Upper lobe of right lung (tissue), 1 donor: Measurements from ENCODE around the gene PTPRN2. TPM values are rescaled to one million over a fixed set of nuclear protein-coding genes. Genes with fewer than 3 reads are reported as not detected.

Experiments used
- ATAC-seq: fragments of 200-7000 bp; cut with Tn5 transposase; one replicate; pipeline ENCODE4 v1.9.1; 2020; ENCODE audit warnings: mild to moderate bottlenecking, moderate library complexity
- DNase-seq: peaks from one replicate; pipeline ENCODE4 v3.0.0-alpha.2; 2020
- H3K27ac ChIP-seq: fragments of 200-600 bp; one replicate; pipeline ENCODE4 v1.8.0; 2022
- H3K27me3 ChIP-seq: fragments of 200-600 bp; one replicate; pipeline ENCODE4 v1.8.0; 2022; ENCODE audit warnings: mild to moderate bottlenecking
- H3K36me3 ChIP-seq: fragments of 200-600 bp; one replicate; pipeline ENCODE4 v1.8.0; 2022
- H3K4me1 ChIP-seq: fragments of 200-600 bp; one replicate; pipeline ENCODE4 v1.8.0; 2022
- H3K4me3 ChIP-seq: fragments of 200-600 bp; one replicate; pipeline ENCODE4 v1.8.0; 2022; ENCODE audit warnings: mild to moderate bottlenecking
- H3K9me3 ChIP-seq: fragments of 200-600 bp; one replicate; pipeline ENCODE4 v1.8.0; 2022
- CTCF ChIP-seq: fragments of 200-600 bp; IDR thresholded peaks from one replicate; pipeline ENCODE4 v1.8.0; 2022; ENCODE audit warnings: antibody characterized with exemption
- intact Hi-C: fragments of 100-400 bp; cut with DNase I; formaldehyde crosslinking; loops from one replicate; pipeline ENCODE4 v1.11.0; 2022
- total RNA-seq: library from RNA; stranded (reverse); fragmentation: NEBNext Ultra II Directional; extraction: Animal tissue kit (Norgen Biotek cat#: 25700); gene quantifications from one replicate; pipeline ENCODE4 v1.2.1, GENCODE V29; 2021
- donor health status: DM: no; HTN: yes; CAD: no; lungs with severe emphysema.

The PTPRN2 gene
- total RNA-seq, 1 donor from 2014 or later = 4.9 TPM

- Histone ChIP-seq H3K27me3 (peaks cover 7% of the 10 kb centered on the region), H3K4me3 (no peak overlapping the region), H3K36me3 (no peaks in the 10 kb centered on the region), H3K9me3 (no peaks in the 10 kb centered on the region), H3K4me1 (no peaks in the 10 kb centered on the region), H3K27ac (no peak overlapping the region)
- intact Hi-C loops = no loop called here
- no peak for TF ChIP-seq CTCF
- DNase-seq = no peak
- ATAC-seq = no peak
These were observed 820.0 kb downstream of the PTPRN2 start for GRCh38 chr7:157767506-157768197.

- Histone ChIP-seq H3K27ac (no peak overlapping the region), H3K27me3 (peaks cover 7% of the 10 kb centered on the region), H3K9me3 (no peaks in the 10 kb centered on the region), H3K36me3 (no peaks in the 10 kb centered on the region), H3K4me1 (no peaks in the 10 kb centered on the region), H3K4me3 (no peak overlapping the region)
- intact Hi-C loops = no loop called here
- TF ChIP-seq CTCF = no peak
- DNase-seq = no peak
- ATAC-seq = no peak
These were observed 821.5 kb downstream of the PTPRN2 start for GRCh38 chr7:157766098-157766497.

- Histone ChIP-seq H3K4me1 (no peaks in the 10 kb centered on the region), H3K27ac (no peak overlapping the region), H3K9me3 (no peaks in the 10 kb centered on the region), H3K36me3 (no peaks in the 10 kb centered on the region), H3K27me3 (peaks cover 7% of the 10 kb centered on the region), H3K4me3 (no peak overlapping the region)
- no peak for ATAC-seq
- DNase-seq = no peak
- no peak for TF ChIP-seq CTCF
- intact Hi-C loops = no loop called here
These were observed 822.6 kb downstream of the PTPRN2 start for GRCh38 chr7:157764946-157765537.

- Histone ChIP-seq H3K4me3 (no peak overlapping the region), H3K4me1 (no peaks in the 10 kb centered on the region), H3K27me3 (peaks cover under 1% of the 10 kb centered on the region), H3K36me3 (no peaks in the 10 kb centered on the region), H3K27ac (no peak overlapping the region), H3K9me3 (no peaks in the 10 kb centered on the region)
- intact Hi-C loops = no loop called here
- no peak for ATAC-seq
- DNase-seq = no peak
- TF ChIP-seq CTCF = no peak
These were observed 823.4 kb downstream of the PTPRN2 start for GRCh38 chr7:157764193-157764592.

GRCh38 chr7:157763279-157764000 lies 824.2 kb downstream of the PTPRN2 start:
- H3K27me3 ChIP-seq = no peaks in the 10 kb centered on the region
- intact Hi-C loops = no loop called here
- TF ChIP-seq CTCF = no peak
- H3K27ac ChIP-seq = no peak overlapping the region
- no peaks in the 10 kb centered on the region for H3K4me1 ChIP-seq
- DNase-seq (no peak), ATAC-seq (peak; percentile 16)
- H3K9me3 ChIP-seq = no peaks in the 10 kb centered on the region
- H3K36me3 ChIP-seq = no peaks in the 10 kb centered on the region
- no peak overlapping the region for H3K4me3 ChIP-seq
